ENCODE results near the gene PRKG1.

DNA sequence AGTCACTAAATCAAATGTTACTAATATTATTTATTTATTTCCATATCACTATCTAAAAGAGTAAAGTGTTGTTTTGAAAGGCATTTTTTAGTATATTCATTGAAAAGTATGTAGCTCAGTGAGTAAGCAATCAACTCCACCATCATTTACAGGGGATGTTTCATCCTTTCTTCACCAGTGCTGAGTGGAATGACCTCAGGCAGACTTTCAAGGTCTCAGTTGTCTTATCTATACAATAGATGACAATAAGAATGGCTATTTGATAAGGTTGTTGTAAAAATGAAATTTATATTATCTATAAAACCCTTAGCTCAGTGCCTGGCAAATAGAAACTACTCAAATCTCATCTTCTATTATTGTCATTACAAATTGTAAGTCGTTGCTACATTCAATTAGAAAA lies 829.4 kb downstream of the PRKG1 start:
- TF ChIP-seq EZH2phosphoT487 (IDR thresholded peaks at IDR 0.05; ENCODE audit: insufficient read depth, low read depth) (no peak), EZH2 (IDR thresholded peaks at IDR 0.05; ENCODE audit: insufficient read depth, poor library complexity, severe bottlenecking) (no peak)

Measured in GM23248 (cell line).